K562 (cell line): ENCODE measurements around the gene FLOT2. TPM values are rescaled to one million over a fixed set of nuclear protein-coding genes. Genes with fewer than 3 reads are reported as not detected.

Source experiments
- ARHGAP35 ChIP-seq: fragments of 450-650 bp; IDR thresholded peaks from 2 replicates; pipeline ENCODE4 v1.6.1; 2018; ENCODE audit not compliant: partially characterized antibody
- CREB1 ChIP-seq, 2 experiments: sonication (generic) in 1 of 2; formaldehyde crosslinking in 1 of 2; IDR thresholded peaks; 2 replicates each; pipeline versions ENCODE4 v1.6.1 to v1.8.0; 2012 to 2022; ENCODE audit warnings: inconsistent platforms in 1 of 2, mild to moderate bottlenecking in 1 of 2, missing genetic modification reagents in 1 of 2, moderate library complexity in 1 of 2
- ETV1 ChIP-seq: fragments of 450-650 bp; conservative IDR thresholded peaks from 2 replicates; pipeline ENCODE4 v1.6.1; 2016; ENCODE audit warnings: missing genetic modification characterization, control low read depth, low read depth, missing compliant biosample characterization
- ETV5 ChIP-seq: sonication (generic); formaldehyde crosslinking; IDR thresholded peaks from 2 replicates; pipeline ENCODE4 v1.4.0; 2020; ENCODE audit warnings: low read depth, mild to moderate bottlenecking, missing genetic modification reagents
- HEY1 ChIP-seq: fragments of 250-450 bp; sonication (Bioruptor Pico); IDR thresholded peaks from 2 replicates; pipeline ENCODE4 v1.5.0; 2020; ENCODE audit warnings: mild to moderate bottlenecking, moderate library complexity, borderline replicate concordance
- ILF3 ChIP-seq: fragments of 450-650 bp; IDR thresholded peaks from 2 replicates; pipeline ENCODE4 v1.6.1; 2018; ENCODE audit warnings: antibody characterized with exemption, mild to moderate bottlenecking, moderate library complexity, borderline replicate concordance
- LARP7 ChIP-seq: fragments of 450-650 bp; IDR thresholded peaks from 2 replicates; pipeline ENCODE4 v1.6.1; 2016
- MBD2 ChIP-seq: sonication (generic); IDR thresholded peaks from 2 replicates; pipeline ENCODE4 v1.6.1; 2016; ENCODE audit warnings: low read depth, borderline replicate concordance
- MTA2 ChIP-seq: fragments of 450-650 bp; IDR thresholded peaks from 2 replicates; pipeline ENCODE4 v1.6.1; 2016; ENCODE audit warnings: low read depth
- MYNN ChIP-seq, 2 experiments: sonication (generic); formaldehyde crosslinking in 1 of 2; IDR thresholded peaks; 2 replicates each; pipeline versions ENCODE4 v1.5.0 to v1.6.1; 2016 to 2020; ENCODE audit warnings: antibody characterized with exemption in 1 of 2, missing genetic modification reagents in 1 of 2
- NCOA2 ChIP-seq, 2 experiments: fragments of 450-650 bp; IDR thresholded peaks; 2 replicates each; pipeline ENCODE4 v1.6.1; 2018; ENCODE audit warnings: mild to moderate bottlenecking in 2 of 2, moderate library complexity in 1 of 2; ENCODE audit not compliant: partially characterized antibody in 2 of 2
- NFIC ChIP-seq: fragments of 450-650 bp; IDR thresholded peaks from 2 replicates; pipeline ENCODE4 v1.6.1; 2017; ENCODE audit warnings: mild to moderate bottlenecking, inconsistent platforms
- NFRKB ChIP-seq: fragments of 450-650 bp; IDR thresholded peaks from 2 replicates; pipeline ENCODE4 v1.6.1; 2016; ENCODE audit warnings: low read depth
- PHB2 ChIP-seq: fragments of 450-650 bp; IDR thresholded peaks from 2 replicates; pipeline ENCODE4 v1.6.1; 2017; ENCODE audit warnings: low read depth
- POLR3G ChIP-seq: IDR thresholded peaks from 2 replicates; pipeline ENCODE4 v1.6.1; 2011; ENCODE audit not compliant: insufficient read length, insufficient replicate concordance; ENCODE audit errors: extremely low read depth
- SMAD1 ChIP-seq: fragments of 150-350 bp; IDR thresholded peaks from 2 replicates; pipeline ENCODE4 v1.6.1; 2014; ENCODE audit warnings: low read length, low read depth; ENCODE audit not compliant: partially characterized antibody
- SRF ChIP-seq, 2 experiments: fragments of 250-450, 450-650 bp in 1 of 2; sonication (Bioruptor Pico) in 1 of 2; sonication (generic) in 1 of 2; formaldehyde crosslinking; IDR thresholded peaks; 2 replicates each; pipeline versions ENCODE4 v1.5.0 to v1.5.1; 2020 to 2022; ENCODE audit warnings: mild to moderate bottlenecking in 1 of 2, missing genetic modification reagents in 1 of 2
- TRIM24 ChIP-seq, 2 experiments: fragments of 450-650 bp; IDR thresholded peaks; 2 replicates each; pipeline ENCODE4 v1.6.1; 2016
- TRIM25 ChIP-seq: fragments of 450-650 bp; IDR thresholded peaks from 2 replicates; pipeline ENCODE4 v1.7.0; 2016; ENCODE audit warnings: borderline replicate concordance
- ZKSCAN3 ChIP-seq: fragments of 250-450 bp; sonication (Bioruptor Pico); IDR thresholded peaks from 2 replicates; pipeline ENCODE4 v1.4.0; 2020
- ZNF699 ChIP-seq: fragments of 250-450 bp; sonication (Bioruptor Pico); IDR thresholded peaks from 2 replicates; pipeline ENCODE4 v1.8.0; 2021; ENCODE audit warnings: mild to moderate bottlenecking, moderate library complexity; ENCODE audit not compliant: insufficient replicate concordance
- ZNF740 ChIP-seq, 3 experiments: fragments of 200-800 bp in 1 of 3; sonication (Bioruptor generic) in 1 of 3; sonication (generic) in 1 of 3; formaldehyde crosslinking in 1 of 3; IDR thresholded peaks; 2 replicates each; pipeline versions ENCODE4 v1.6.1 to v1.8.0; 2016 to 2022; ENCODE audit warnings: mild to moderate bottlenecking in 2 of 3, missing compliant biosample characterization in 2 of 3, missing genetic modification characterization in 2 of 3, missing genetic modification reagents in 1 of 3
- ZNF764 ChIP-seq: fragments of 250-450 bp; sonication (Bioruptor Pico); IDR thresholded peaks from 2 replicates; pipeline ENCODE4 v1.4.0; 2020; ENCODE audit warnings: low read depth, mild to moderate bottlenecking, moderate library complexity
- polyA plus RNA-seq, 8 experiments: library from polyadenylated mRNA; depleted of rRNA in 4 of 8; stranded (reverse) in 5 of 8; unstranded in 3 of 8; fragments of >200 nt; fragmentation: Nextera tagmentation in 2 of 8; fragmentation: Illumina TruSeq in 1 of 8; extraction: Ambion mirVana in 2 of 8; extraction: Trizol in 1 of 8; gene quantifications; 2 replicates each; pipeline versions ENCODE4 v1.2.1 to v1.2.3, GENCODE V29; 2011 to 2014; ENCODE audit warnings: inconsistent platforms in 1 of 8, missing spikeins in 1 of 8
- total RNA-seq, 7 experiments: library from RNA; depleted of rRNA in 6 of 7; stranded (reverse); fragments of >200 nt in 6 of 7; fragmentation: Illumina TruSeq in 2 of 7; extraction: Trizol in 2 of 7; gene quantifications; 2 replicates each; pipeline versions ENCODE4 v1.2.1 to v1.2.3, GENCODE V29; 2011 to 2021; ENCODE audit warnings: low replicate concordance in 1 of 7
- TF ChIP-seq, protein P1 (sequence below): fragments of 450-650 bp; IDR thresholded peaks from one replicate; pipeline ENCODE4 v1.6.1; 2018; ENCODE audit warnings: mild to moderate bottlenecking, moderate library complexity; ENCODE audit not compliant: partially characterized antibody

The FLOT2 gene
- total and polyA plus RNA-seq, 9 of the 15 experiments (the other 6 are each of a cell fraction or from before 2014, with no cell fraction given) = 17.5 to 138 (median 41.7) TPM

GRCh38 chr17:28896884-28897768 lies at the start of gene FLOT2 (continued):
- TF ChIP-seq, protein P1, sequence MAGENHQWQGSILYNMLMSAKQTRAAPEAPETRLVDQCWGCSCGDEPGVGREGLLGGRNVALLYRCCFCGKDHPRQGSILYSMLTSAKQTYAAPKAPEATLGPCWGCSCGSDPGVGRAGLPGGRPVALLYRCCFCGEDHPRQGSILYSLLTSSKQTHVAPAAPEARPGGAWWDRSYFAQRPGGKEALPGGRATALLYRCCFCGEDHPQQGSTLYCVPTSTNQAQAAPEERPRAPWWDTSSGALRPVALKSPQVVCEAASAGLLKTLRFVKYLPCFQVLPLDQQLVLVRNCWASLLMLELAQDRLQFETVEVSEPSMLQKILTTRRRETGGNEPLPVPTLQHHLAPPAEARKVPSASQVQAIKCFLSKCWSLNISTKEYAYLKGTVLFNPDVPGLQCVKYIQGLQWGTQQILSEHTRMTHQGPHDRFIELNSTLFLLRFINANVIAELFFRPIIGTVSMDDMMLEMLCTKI = no peak
- TF ChIP-seq ARHGAP35 (no peak), ETV1 (tag) (peak; percentile 19; the same call in 1 of the 2 replicates), ZNF740 (CRISPR knock-in tag; IDR thresholded peaks at IDR 0.05) (no peak), ZNF740 (tag; IDR thresholded peaks at IDR 0.05) (no peak; a peak in 1 of 4 replicates), PHB2 (no peak), NFIC (peak; percentile 96), HEY1 (CRISPR knock-in tag) (no peak), MBD2 (no peak; the same call in 1 of the 2 replicates), ZNF699 (CRISPR knock-in tag) (no peak), ETV5 (CRISPR knock-in tag) (peak; percentile 34; the same call in 1 of the 2 replicates), ZKSCAN3 (no peak), ZNF764 (CRISPR knock-in tag) (no peak), ILF3 (peak; percentile 94), CREB1 (IDR thresholded peaks at IDR 0.05) (no peak; the same call in 1 of the 2 replicates), CREB1 (CRISPR knock-in tag; IDR thresholded peaks at IDR 0.05) (no peak), SMAD1 (peak; percentile 76), MTA2 (no peak), MYNN (IDR thresholded peaks at IDR 0.05) (no peak), MYNN (CRISPR knock-in tag; IDR thresholded peaks at IDR 0.05) (no peak; the same call in 1 of the 2 replicates), SRF (CRISPR knock-in tag; IDR thresholded peaks at IDR 0.05) (peak in 1 of 2 experiments; percentile 6; a peak in 2 of 4 replicates), TRIM25 (no peak), TRIM24 (IDR thresholded peaks at IDR 0.05) (0 out of 4 replicates have a peak, but pooled peaks of 1 of the 2 experiments have one; percentile 9), POLR3G (no peak), LARP7 (no peak), NFRKB (no peak), NCOA2 (IDR thresholded peaks at IDR 0.05; ENCODE audit: partially characterized antibody in 2 of 2) (no peak)
